Lower leg skin (tissue), 3 donors: ENCODE measurements around the gene CHAC1.

ENCODE experiments used
- CTCF ChIP-seq, 3 donors: fragments of 450-650 bp; IDR thresholded peaks; one replicate each; pipeline ENCODE4 v1.5.1; 2016; ENCODE audit warnings: antibody characterized with exemption in 3 of 3, mild to moderate bottlenecking in 3 of 3, moderate library complexity in 2 of 3
- POLR2A ChIP-seq, 2 donors: fragments of 450-650 bp; IDR thresholded peaks; one replicate each; pipeline ENCODE4 v1.6.1; 2016 to 2017; ENCODE audit warnings: antibody characterized with exemption in 2 of 2, mild to moderate bottlenecking in 1 of 2, moderate library complexity in 1 of 2

- TF ChIP-seq POLR2A (IDR thresholded peaks at IDR 0.05) (no peak), CTCF (IDR thresholded peaks at IDR 0.05) (no peak)
Measured at GRCh38 chr15:40906991-40907802, 46.1 kb upstream of the CHAC1 start.
